H1 (cell line): ENCODE results near the gene PPP1R7. TPM values are rescaled to one million over a fixed set of nuclear protein-coding genes. Genes with fewer than 3 reads are reported as not detected.

Experiments
- CTCF ChIA-PET: fragments of 300-600 bp; sonication (Branson Sonifier 250); formaldehyde crosslinking; loops from one replicate; lab custom pipeline; 2021; ENCODE audit not compliant: partially characterized antibody; lab: Charles Lee
- POLR2A ChIA-PET: fragments of 300-600 bp; sonication (Branson Sonifier 250); formaldehyde crosslinking; loops from one replicate; lab custom pipeline; 2021; ENCODE audit warnings: inconsistent platforms; ENCODE audit not compliant: partially characterized antibody; lab: Charles Lee
- DNase-seq, 2 experiments: peaks; one replicate each; pipeline versions ENCODE4 v3.0.0 to v3.0.0-alpha.2; 2010 to 2022; ENCODE audit warnings: low spot score in 2 of 2, low read depth in 1 of 2, mixed read lengths in 1 of 2
- FAIRE-seq: peaks from 2 replicates; lab custom pipeline; 2011; peaks lifted over from hg19 to GRCh38; lab: Jason Lieb, UNC
- H2AFZ ChIP-seq: 2 replicates; pipeline ENCODE4 v1.8.1; 2012; ENCODE audit warnings: low read length, inconsistent platforms
- H2AK5ac ChIP-seq: 2 replicates; pipeline ENCODE4 v1.6.1; 2013; ENCODE audit warnings: low read depth, low read length
- H2BK120ac ChIP-seq: replicated peaks from 2 replicates; pipeline ENCODE3; 2013; ENCODE audit warnings: low read depth, low read length, inconsistent platforms
- H2BK12ac ChIP-seq: 2 replicates; pipeline ENCODE4 v1.6.1; 2013; ENCODE audit warnings: low read depth, low read length
- H2BK15ac ChIP-seq: 2 replicates; pipeline ENCODE4 v1.6.1; 2013; ENCODE audit warnings: low read length
- H2BK20ac ChIP-seq: 2 replicates; pipeline ENCODE4 v1.6.1; 2013; ENCODE audit warnings: low read length
- H2BK5ac ChIP-seq: 2 replicates; pipeline ENCODE4 v1.6.1; 2013; ENCODE audit warnings: low read depth, low read length
- H3K14ac ChIP-seq: 2 replicates; pipeline ENCODE4 v1.6.1; 2013; ENCODE audit warnings: inconsistent platforms; ENCODE audit not compliant: insufficient read length
- H3K18ac ChIP-seq: 2 replicates; pipeline ENCODE4 v1.6.1; 2013; ENCODE audit warnings: low read length; ENCODE audit errors: extremely low read depth
- H3K23ac ChIP-seq: 2 replicates; pipeline ENCODE4 v1.6.1; 2013; ENCODE audit warnings: inconsistent platforms; ENCODE audit not compliant: insufficient read length
- H3K23me2 ChIP-seq: 2 replicates; pipeline ENCODE4 v1.6.1; 2013; ENCODE audit warnings: low read depth, low read length
- H3K27ac ChIP-seq: 2 replicates; pipeline ENCODE4 v1.6.1; 2011; ENCODE audit warnings: low read depth, low read length, inconsistent platforms
- H3K27me3 ChIP-seq, 4 experiments: replicated peaks in 1 of 4; 1 replicate in 1 of 4; 2 replicates in 3 of 4; pipeline versions ENCODE4 v1.6.1 to v1.8.1; 2011 to 2013; ENCODE audit warnings: low read length in 3 of 4, mild to moderate bottlenecking in 3 of 4, inconsistent platforms in 2 of 4, mixed read lengths in 2 of 4, moderate library complexity in 1 of 4; ENCODE audit not compliant: control insufficient read depth in 3 of 4, insufficient read depth in 3 of 4; ENCODE audit errors: extremely low read depth in 1 of 4
- H3K36me3 ChIP-seq, 4 experiments: 2 replicates each; pipeline versions ENCODE4 v1.6.1 to v1.8.1; 2011 to 2013; ENCODE audit warnings: mild to moderate bottlenecking in 4 of 4, low read length in 3 of 4, moderate library complexity in 2 of 4, control low read depth in 1 of 4, inconsistent platforms in 1 of 4; ENCODE audit not compliant: insufficient read depth in 4 of 4, control insufficient read depth in 2 of 4
- H3K4ac ChIP-seq: replicated peaks from 2 replicates; pipeline ENCODE3; 2013; ENCODE audit warnings: low read length, low read depth, mixed read lengths, inconsistent platforms; ENCODE audit not compliant: insufficient read length
- H3K4me1 ChIP-seq, 4 experiments: replicated peaks in 1 of 4; 1 replicate in 1 of 4; 2 replicates in 3 of 4; pipeline versions ENCODE4 v1.6.1 to v1.8.1; 2011 to 2013; ENCODE audit warnings: low read length in 3 of 4, inconsistent platforms in 2 of 4, mixed read lengths in 1 of 4; ENCODE audit not compliant: insufficient read depth in 4 of 4, control insufficient read depth in 3 of 4
- H3K4me2 ChIP-seq, 2 experiments: 2 replicates each; pipeline versions ENCODE4 v1.6.1 to v1.8.1; 2011 to 2013; ENCODE audit warnings: low read depth in 2 of 2, low read length in 2 of 2, control low read depth in 1 of 2, inconsistent platforms in 1 of 2, mild to moderate bottlenecking in 1 of 2; ENCODE audit not compliant: insufficient read depth in 1 of 2
- H3K4me3 ChIP-seq, 4 experiments: fragments of 200-600, 300-600 bp in 1 of 4; sonication (generic), shearing (Covaris generic), sonication (Bioruptor Twin) in 1 of 4; 2 replicates each; pipeline versions ENCODE4 v1.5.1 to v1.8.1; 2011 to 2016; ENCODE audit warnings: low read length in 4 of 4, low read depth in 3 of 4, control low read depth in 2 of 4, inconsistent platforms in 2 of 4, mild to moderate bottlenecking in 2 of 4, mixed read lengths in 1 of 4, moderate library complexity in 1 of 4; ENCODE audit not compliant: insufficient read depth in 2 of 4; ENCODE audit errors: extremely low read depth in 1 of 4
- H3K56ac ChIP-seq: replicated peaks from 2 replicates; pipeline ENCODE3; 2013; ENCODE audit warnings: low read depth, mild to moderate bottlenecking, mixed read lengths, low read length, inconsistent platforms; ENCODE audit not compliant: insufficient read length
- H3K79me1 ChIP-seq: 2 replicates; pipeline ENCODE4 v1.6.1; 2013; ENCODE audit warnings: low read depth, low read length, control low read depth
- H3K79me2 ChIP-seq, 2 experiments: 2 replicates each; pipeline versions ENCODE4 v1.6.1 to v1.8.1; 2012 to 2013; ENCODE audit warnings: low read length in 2 of 2, mild to moderate bottlenecking in 2 of 2, inconsistent platforms in 1 of 2; ENCODE audit not compliant: insufficient read depth in 2 of 2, control insufficient read depth in 1 of 2
- H3K9ac ChIP-seq, 4 experiments: replicated peaks in 1 of 4; 1 replicate in 1 of 4; 2 replicates in 3 of 4; pipeline versions ENCODE4 v1.6.1 to v1.8.1; 2011 to 2013; ENCODE audit warnings: low read depth in 3 of 4, low read length in 3 of 4, control low read depth in 2 of 4, mild to moderate bottlenecking in 2 of 4, moderate library complexity in 2 of 4, inconsistent platforms in 1 of 4; ENCODE audit errors: extremely low read depth in 1 of 4
- H3K9me3 ChIP-seq, 2 experiments: 2 replicates each; pipeline versions ENCODE4 v1.6.1 to v1.8.1; 2012 to 2013; ENCODE audit warnings: mild to moderate bottlenecking in 2 of 2, moderate library complexity in 2 of 2, control low read depth in 1 of 2, inconsistent platforms in 1 of 2, low read depth in 1 of 2, low read length in 1 of 2, mixed read lengths in 1 of 2; ENCODE audit not compliant: insufficient read depth in 2 of 2
- H4K20me1 ChIP-seq, 2 experiments: replicated peaks in 1 of 2; 2 replicates each; pipeline versions ENCODE3 to v1.8.1; 2011 to 2013; ENCODE audit warnings: inconsistent platforms in 2 of 2, low read length in 2 of 2, mild to moderate bottlenecking in 1 of 2; ENCODE audit not compliant: insufficient read depth in 2 of 2, control insufficient read depth in 1 of 2
- H4K5ac ChIP-seq: 2 replicates; pipeline ENCODE4 v1.6.1; 2013; ENCODE audit warnings: low read length, low read depth, mixed read lengths, inconsistent platforms; ENCODE audit not compliant: insufficient read length
- H4K8ac ChIP-seq: 2 replicates; pipeline ENCODE4 v1.8.0; 2013; ENCODE audit warnings: mild to moderate bottlenecking, moderate library complexity, low read length, inconsistent platforms; ENCODE audit not compliant: insufficient read depth; ENCODE audit errors: extremely low read depth
- H4K91ac ChIP-seq: replicated peaks from 2 replicates; pipeline ENCODE3; 2013; ENCODE audit warnings: low read length, mixed read lengths, inconsistent platforms; ENCODE audit not compliant: insufficient read length
- ATF2 ChIP-seq: IDR thresholded peaks from 2 replicates; pipeline ENCODE4 v1.6.1; 2012; ENCODE audit warnings: low read length, inconsistent platforms
- GTF2F1 ChIP-seq: IDR thresholded peaks from 2 replicates; pipeline ENCODE4 v1.6.1; 2012; ENCODE audit warnings: low read depth, low read length, improper control_type of control experiment, borderline replicate concordance
- JUND ChIP-seq: IDR thresholded peaks from 2 replicates; pipeline ENCODE4 v1.6.1; 2011; ENCODE audit warnings: mild to moderate bottlenecking, improper control_type of control experiment, low read length
- RBBP5 ChIP-seq: IDR thresholded peaks from 2 replicates; pipeline ENCODE4 v1.7.1; 2012; ENCODE audit warnings: low read depth, mild to moderate bottlenecking, inconsistent platforms, low read length, moderate library complexity, borderline replicate concordance
- RNF2 ChIP-seq: fragments of 200-900, 300-1000 bp; sonication (generic); IDR thresholded peaks from 2 replicates; pipeline ENCODE4 v1.7.1; 2016; ENCODE audit warnings: borderline replicate concordance, low read depth, mild to moderate bottlenecking, antibody characterized with exemption, low read length; ENCODE audit not compliant: poor library complexity, severe bottlenecking; ENCODE audit errors: missing control alignments
- SRF ChIP-seq: IDR thresholded peaks from 2 replicates; pipeline ENCODE4 v1.6.1; 2011; ENCODE audit warnings: mild to moderate bottlenecking, low read depth, low read length, moderate library complexity
- TAF7 ChIP-seq: optimal IDR thresholded peaks from 2 replicates; pipeline ENCODE3; 2011; ENCODE audit warnings: low read depth, mild to moderate bottlenecking, inconsistent platforms, low read length, moderate library complexity, borderline replicate concordance
- WGBS, 2 experiments: shearing (Covaris generic) in 1 of 2; methylation state at CpG; one replicate each; pipeline versions ENCODE4 v1.1.6 to v1.1.7; 2013 to 2015; ENCODE audit warnings: low lambda C conversion rate in 2 of 2, mixed read lengths in 2 of 2, inconsistent platforms in 1 of 2, low coverage in 1 of 2, missing lambda C conversion rate in 1 of 2; ENCODE audit not compliant: insufficient replicate concordance in 2 of 2, insufficient coverage in 1 of 2, insufficient read length in 1 of 2; ENCODE audit errors: extremely low coverage in 1 of 2, missing lambda C conversion rate in 1 of 2; 5-methylcytosine and 5-hydroxymethylcytosine counted together
- polyA plus RNA-seq, 7 experiments: library from polyadenylated mRNA; depleted of rRNA in 3 of 7; stranded (reverse) in 5 of 7; unstranded in 2 of 7; fragments of >200 nt in 5 of 7; fragments of 200-250 nt in 2 of 7; gene quantifications; 1 replicate in 5 of 7; 2 replicates in 1 of 7; 4 replicates in 1 of 7; pipeline versions ENCODE4 v1.2.1 to v1.2.3, GENCODE V29; 2011 to 2013; ENCODE audit warnings: missing spikeins in 2 of 7, mixed read lengths in 2 of 7
- total RNA-seq: library from RNA; stranded (reverse); fragmentation: NEBNext Ultra II Directional; extraction: Animal tissue kit (Norgen Biotek cat#: 25700); gene quantifications from 2 replicates; pipeline ENCODE4 v1.2.1, GENCODE V29; 2021

Gene PPP1R7
- total and polyA plus RNA-seq, 2 of the 8 experiments (the other 6 are each of a cell fraction or from before 2014, with no cell fraction given) = 22.2 to 64.0 TPM

GRCh38 chr2:241161646-241162281 lies 11.5 kb downstream of the PPP1R7 start:
- no peak overlapping the region for H3K4me2 ChIP-seq
- POLR2A ChIA-PET = no interaction called here
- H3K27ac ChIP-seq = no peak overlapping the region

More at GRCh38 chr2:241161646-241162281, 11.5 kb downstream of the PPP1R7 start:
- Histone ChIP-seq H2BK5ac (no peak overlapping the region), H3K36me3 (peaks cover 0 to 29% (median 8%) of the 10 kb centered on the region in 4 experiments; a peak in 7 of 8 replicates), H2AFZ (no peak overlapping the region), H2AK5ac (no peak overlapping the region)
- CTCF ChIA-PET = no interaction called here
- no peak for TF ChIP-seq RNF2
- TF ChIP-seq ATF2 = no peak
- TF ChIP-seq TAF7 = no peak
- no peak for TF ChIP-seq RBBP5
- no peak for TF ChIP-seq SRF
- no peak for TF ChIP-seq JUND
- no peak for TF ChIP-seq GTF2F1
- TF ChIP-seq, all 59 proteins: peak for 0
- H3K79me2 ChIP-seq = no peaks in the 10 kb centered on the region
- no peaks in the 10 kb centered on the region for H3K23me2 ChIP-seq
- no peak overlapping the region for H4K91ac ChIP-seq
- no peak overlapping the region for H3K4ac ChIP-seq
- FAIRE-seq (no peak), DNase-seq (no peak)
- no peak overlapping the region for H2BK15ac ChIP-seq
- H3K9me3 ChIP-seq = no peaks in the 10 kb centered on the region
- H2BK20ac ChIP-seq = no peak overlapping the region
- no peak overlapping the region for H3K14ac ChIP-seq
- no peak overlapping the region for H4K8ac ChIP-seq
- H2BK12ac ChIP-seq = no peak overlapping the region
- H3K4me1 ChIP-seq = peaks cover 0 to 1% (median 0%) of the 10 kb centered on the region in 4 experiments; a peak in 1 of 7 replicates
- H3K4me3 ChIP-seq = no peak overlapping the region
- peaks cover 0 to 4% of the 10 kb centered on the region in 2 experiments for H4K20me1 ChIP-seq
- no peak overlapping the region for H2BK120ac ChIP-seq
- H3K56ac ChIP-seq = no peak overlapping the region
- no peak overlapping the region for H4K5ac ChIP-seq
- H3K79me1 ChIP-seq = no peaks in the 10 kb centered on the region
- H3K18ac ChIP-seq = no peak overlapping the region
- 77% methylated on average over 9 of the region's 9 CpGs; no CpG with 5 or more reads in 1 of the 2 experiments for WGBS, 2 experiments
- no peaks in the 10 kb centered on the region for H3K27me3 ChIP-seq
- no peak overlapping the region for H3K9ac ChIP-seq
- no peak overlapping the region for H3K23ac ChIP-seq
